ENCODE results near the gene IL15RA.

IL15RA gene

DNA sequence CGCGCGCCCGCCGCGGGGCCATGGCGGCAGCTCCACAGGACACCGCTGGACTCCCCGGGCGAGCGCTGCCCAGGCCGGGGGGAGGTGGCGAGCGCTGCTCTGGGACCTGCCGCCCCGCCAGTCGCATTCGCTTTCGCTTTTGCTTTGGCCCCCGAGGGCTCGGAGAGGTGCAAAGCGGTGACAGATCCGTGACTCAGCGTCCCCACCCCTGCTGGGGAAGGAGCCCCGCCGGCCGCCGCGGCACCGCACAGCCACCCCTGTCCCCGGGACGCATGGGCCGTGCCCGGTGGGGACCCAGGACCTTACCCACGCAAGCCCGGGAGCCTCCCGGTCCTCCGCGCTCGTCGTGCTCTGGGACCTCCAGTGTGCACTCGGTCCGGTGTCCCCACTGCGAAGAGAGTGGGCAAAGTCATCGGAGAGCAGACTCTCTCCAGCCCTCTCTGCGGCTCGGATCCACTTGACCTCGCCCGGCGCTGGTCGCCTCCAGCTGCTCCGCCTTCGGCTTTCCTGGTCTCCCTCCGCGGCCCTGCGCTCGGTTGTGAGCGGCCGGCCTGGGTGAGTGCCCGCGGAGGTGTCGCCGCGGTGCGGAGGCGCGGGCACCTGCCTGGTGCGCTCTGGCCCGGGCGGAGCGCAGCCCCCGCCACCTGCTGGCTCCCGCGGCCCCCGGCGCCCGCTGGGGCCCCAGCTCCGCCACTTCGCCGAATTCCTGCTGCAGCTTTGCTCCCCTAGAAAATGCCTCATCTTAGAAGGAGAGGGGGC is at the start of gene IL15RA:
Gene IL15RA, minus strand, starts transcription at position 73 of the 759 bp plus-strand sequence. Its CDS starts 51 bp downstream, at position 22.
- DNase-seq: peak; percentile 35

DNA sequence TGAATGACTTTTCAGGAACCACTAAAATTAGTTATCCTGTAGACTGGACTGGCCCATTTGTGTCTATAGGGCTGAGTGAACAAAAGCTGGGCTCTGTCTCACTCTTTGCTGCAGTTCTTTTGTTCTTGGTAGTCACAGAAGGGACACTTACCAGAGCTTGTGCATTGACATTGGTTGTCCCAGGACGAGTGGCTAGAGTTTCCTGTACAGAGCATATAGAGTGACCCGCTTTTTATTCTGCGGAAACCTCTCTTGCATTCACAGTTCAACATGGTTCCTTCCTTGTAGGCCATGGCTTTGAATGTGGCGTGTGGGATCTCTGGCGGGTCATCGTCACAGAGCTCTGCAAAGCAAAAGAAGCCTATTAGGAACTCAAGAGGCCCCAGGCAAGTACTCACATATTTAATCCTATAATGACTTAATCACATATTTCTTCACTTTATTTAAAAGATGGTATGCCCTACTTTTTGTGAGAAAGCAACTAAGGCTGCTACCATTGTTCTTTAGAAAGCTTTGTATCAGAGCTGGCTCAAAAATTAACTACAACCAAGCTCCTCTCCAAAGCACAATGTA is 48.4 kb upstream of the IL15RA start:
- DNase-seq: no peak

DNA sequence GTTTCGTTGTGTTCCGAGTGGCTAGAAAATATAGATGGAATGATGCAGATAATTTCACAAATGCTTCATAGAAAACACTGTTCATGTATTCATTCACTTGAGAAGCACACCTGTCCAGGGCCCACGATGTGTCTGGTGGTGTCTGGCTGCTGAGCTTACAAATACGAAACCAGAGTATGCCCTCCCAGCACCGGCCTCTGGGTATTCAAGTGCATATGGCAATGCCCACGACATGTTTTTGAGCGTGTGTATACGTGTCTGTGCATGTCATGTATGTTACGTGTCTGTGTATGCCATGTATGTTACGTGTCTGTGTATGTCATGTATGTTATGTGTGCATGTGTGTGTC is 47.0 kb upstream of the IL15RA start:
- no peak for DNase-seq

GRCh38 chr10:6023661-6024333 is 46.5 kb upstream of the IL15RA start:
- DNase-seq: no peak

GRCh38 chr10:6022660-6023059 is 45.3 kb upstream of the IL15RA start:
- no peak for DNase-seq

DNA sequence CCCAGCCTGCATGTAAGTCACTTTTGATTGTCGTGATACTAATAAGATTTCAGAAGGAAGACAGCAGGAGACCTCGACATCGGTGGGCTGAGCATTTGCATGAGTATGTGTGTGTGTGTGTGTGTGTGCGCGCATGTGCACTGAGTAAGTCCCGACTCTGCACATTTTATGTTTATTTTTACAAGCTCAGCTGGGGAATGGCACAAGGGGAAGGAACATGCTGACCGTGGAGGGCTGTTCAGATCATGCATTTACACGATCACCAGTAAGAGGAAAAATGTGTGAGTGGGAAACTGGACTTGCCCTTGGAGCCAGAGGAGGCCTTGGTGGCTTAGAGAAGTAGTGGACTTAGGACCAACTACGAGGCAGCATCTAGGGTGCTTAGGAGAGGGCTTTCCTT is 43.5 kb upstream of the IL15RA start:
- no peak for DNase-seq

DNA sequence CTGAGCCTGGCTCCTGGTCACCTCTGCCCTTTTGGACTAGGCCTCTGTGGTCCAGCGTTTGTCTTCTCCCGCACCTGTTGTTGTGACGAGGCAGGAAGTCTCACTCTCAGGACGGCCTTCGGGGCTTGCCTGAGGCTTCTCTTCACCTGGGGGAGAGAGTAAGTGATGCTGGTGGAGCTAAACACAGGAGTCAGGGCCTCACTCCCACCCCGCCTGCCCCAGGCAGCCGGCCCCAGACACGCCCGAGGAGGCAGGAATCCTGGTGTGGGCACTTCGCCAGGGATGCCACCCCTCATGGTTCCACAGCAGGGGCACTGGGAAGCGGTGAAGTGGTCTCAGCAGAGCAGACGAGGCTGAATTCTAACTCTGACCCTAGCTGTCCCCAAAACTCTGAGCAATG is 42.5 kb upstream of the IL15RA start:
- DNase-seq: no peak

DNA sequence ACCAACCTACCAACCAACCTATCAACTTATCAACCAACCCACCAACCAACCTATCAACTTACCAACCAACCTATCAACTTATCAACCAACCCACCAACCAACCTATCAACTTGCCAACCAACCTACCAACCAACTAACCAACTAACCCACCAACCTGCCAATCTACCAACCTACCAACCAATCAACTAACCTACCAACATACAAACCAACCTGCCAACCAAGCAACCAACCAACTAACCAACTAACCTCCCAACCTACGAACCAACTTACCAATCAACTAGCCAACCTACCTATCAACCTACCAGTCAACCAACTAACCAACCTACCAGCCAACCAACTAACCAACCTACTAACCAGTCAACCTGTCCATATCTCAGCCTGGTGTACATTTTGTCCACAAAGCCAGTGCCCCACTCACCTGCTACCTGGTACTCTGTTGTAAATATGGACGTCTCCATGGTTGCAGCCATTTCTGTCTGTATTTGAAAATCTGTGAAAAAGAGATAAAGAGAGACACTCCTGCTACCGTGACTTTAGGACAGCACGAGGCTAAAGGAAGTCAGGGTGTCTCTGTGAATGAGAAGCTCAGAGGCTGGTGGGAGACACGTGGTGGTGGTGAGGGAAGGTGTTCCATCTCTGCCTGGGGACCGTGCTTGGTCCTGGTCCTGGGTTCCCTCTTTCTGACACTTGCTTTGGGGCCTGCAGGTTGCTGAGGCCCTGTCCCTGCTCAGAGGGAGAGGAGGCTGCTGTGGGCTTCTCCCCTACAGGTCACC is 41.9 kb upstream of the IL15RA start:
- DNase-seq: no peak

DNA sequence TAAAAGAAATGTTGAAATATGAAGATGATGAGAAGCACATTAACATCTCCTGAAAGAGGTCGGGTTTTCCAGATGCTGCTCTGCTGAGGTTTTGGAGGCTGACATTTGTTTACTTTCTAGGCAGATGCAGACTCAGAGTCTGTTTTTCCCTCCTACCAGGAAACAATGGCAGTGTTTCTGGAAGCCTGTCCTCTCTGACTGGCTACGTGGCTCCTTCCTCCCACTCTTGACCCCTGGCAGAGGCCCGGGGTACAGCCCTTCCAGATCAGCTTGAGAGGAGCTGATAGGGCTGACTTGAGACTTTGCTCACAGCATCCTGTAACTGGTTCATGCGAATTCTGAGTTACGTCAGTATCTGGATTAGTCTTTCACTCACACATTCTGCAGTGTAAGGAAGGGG is 41.1 kb upstream of the IL15RA start:
- no peak for DNase-seq

- no peak for DNase-seq
These were observed 40.5 kb upstream of the IL15RA start for GRCh38 chr10:6017781-6018354.

GRCh38 chr10:6014241-6014761 is 37.0 kb upstream of the IL15RA start:
- DNase-seq: peak; percentile 17

DNA sequence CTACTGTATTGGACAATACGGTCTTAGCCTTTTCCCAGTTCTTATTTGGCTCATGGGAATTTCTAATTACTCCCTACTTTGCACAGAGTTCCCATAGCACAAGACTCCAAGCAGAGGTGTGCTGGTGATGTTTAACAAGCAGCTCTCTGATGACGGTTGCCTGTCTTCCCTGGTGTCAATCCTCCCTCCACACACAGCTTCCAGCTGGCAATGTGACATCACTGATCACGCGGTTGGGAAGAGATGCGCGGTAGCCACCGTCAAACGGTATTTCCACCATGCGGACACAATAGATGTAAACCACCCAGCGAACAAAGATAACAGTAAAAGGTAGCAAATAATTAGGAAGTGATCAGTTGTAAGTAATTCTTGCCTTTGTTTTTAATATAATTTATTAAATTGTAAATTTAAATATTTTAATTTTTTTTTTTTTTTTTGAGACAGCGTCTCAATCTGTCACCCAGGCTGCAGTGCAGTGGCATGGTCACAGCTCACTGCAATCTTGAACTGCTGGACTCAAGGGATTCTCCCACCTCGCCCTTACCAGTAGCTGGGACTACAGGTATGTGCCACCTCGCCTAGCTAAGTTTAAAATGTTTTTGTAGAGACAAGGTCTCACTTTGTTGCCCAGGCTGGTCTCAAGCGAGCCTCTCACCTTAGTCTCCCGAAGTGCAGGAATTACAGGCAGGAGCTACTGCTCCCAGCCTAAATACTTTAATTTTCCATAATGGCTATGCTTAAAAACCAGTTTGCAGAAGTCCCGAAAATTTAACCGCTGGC is 36.3 kb upstream of the IL15RA start:
- no peak for DNase-seq

DNA sequence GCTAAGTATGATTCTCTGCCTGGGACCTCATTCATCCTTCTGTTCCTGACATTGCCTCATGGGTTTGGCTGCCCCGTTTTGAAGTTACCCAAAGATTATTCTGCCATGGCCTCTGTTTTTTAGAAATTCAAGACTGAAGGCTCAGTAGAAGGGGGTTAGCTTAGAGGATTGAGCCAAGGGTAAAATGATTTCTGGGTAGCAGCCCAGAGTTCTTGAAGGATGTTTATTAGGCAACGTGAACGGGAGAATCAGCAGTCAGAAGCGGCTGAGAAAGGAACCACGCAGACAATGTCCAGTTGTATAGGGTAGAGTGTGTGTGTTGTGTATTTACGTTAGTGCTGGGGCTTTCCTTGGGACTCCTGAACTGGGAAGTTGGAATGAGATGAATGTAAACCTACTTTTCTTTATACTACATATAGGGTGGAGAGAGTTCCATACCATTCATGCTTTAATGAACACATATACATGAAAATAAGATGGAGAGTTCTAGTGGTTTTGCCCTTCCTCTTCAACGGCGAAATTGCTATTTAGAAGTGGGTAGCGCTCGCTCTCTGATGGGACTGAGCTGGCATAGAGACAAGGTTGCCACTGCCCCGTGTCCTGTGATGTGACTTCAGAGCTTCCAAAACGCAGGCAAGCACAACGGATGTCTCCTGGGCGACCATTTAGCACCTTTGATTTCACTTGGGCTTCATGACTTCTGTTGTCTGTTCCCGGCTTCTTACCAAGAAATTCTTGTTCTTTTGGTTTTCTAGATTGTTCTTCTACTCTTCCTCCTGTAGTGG is 35.0 kb upstream of the IL15RA start:
- no peak for DNase-seq

DNA sequence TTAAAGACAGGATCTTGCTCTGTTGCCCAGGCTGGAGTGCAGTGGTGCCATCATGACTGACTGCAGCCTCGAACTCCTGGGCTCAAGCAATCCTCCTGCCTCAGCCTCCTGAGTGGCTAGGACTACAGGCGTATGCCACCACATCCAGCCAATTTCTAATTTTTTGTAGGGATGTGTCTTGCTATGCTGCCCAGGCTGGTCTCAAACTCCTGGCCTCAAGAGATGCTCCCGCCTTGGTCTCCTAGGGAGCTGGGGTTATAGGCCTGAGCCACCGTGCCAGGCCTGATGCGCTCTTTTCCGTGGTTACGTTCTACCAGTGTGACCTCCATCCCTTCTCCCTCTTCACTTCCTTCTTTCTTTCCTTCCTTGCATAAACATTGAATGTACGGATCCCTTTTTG is 34.2 kb upstream of the IL15RA start:
- DNase-seq: no peak

GRCh38 chr10:6010569-6010968 is 33.2 kb upstream of the IL15RA start:
- DNase-seq: no peak

- DNase-seq: peak; percentile 15
These were observed 32.6 kb upstream of the IL15RA start for GRCh38 chr10:6009961-6010360.

GRCh38 chr10:6009150-6009549 is 31.8 kb upstream of the IL15RA start:
- DNase-seq: peak; percentile 73

GRCh38 chr10:6008497-6009142 is 31.3 kb upstream of the IL15RA start:
- no peak for DNase-seq

- DNase-seq: no peak
These were observed 29.6 kb upstream of the IL15RA start for GRCh38 chr10:6006991-6007390.

- no peak for DNase-seq
These were observed 29.2 kb upstream of the IL15RA start for GRCh38 chr10:6006546-6006945.

Data from NCI-H226 (cell line).